SU-DHL-6 (cell line): ENCODE data around the gene KRTAP20-1.

Experiments
- H2AFZ ChIP-seq: fragments of 200-600 bp; sonication (generic); 2 replicates; pipeline ENCODE4 v1.6.1; 2014; ENCODE audit warnings: low read depth, mild to moderate bottlenecking, moderate library complexity, mixed read lengths, antibody characterized with exemption, low read length; ENCODE audit not compliant: severe bottlenecking
- H3F3A ChIP-seq: fragments of 200-600 bp; shearing (Covaris generic); 2 replicates; pipeline ENCODE4 v1.6.0; 2016; ENCODE audit warnings: antibody characterized with exemption, mild to moderate bottlenecking; ENCODE audit not compliant: insufficient read depth
- H3K27ac ChIP-seq: fragments of 200-600 bp; sonication (generic); 2 replicates; pipeline ENCODE4 v1.5.1; 2016; ENCODE audit warnings: low read depth, mild to moderate bottlenecking, low read length, moderate library complexity, mixed read lengths
- H3K27me3 ChIP-seq: fragments of 200-600 bp; sonication (generic), shearing (Covaris generic); 2 replicates; pipeline ENCODE4 v1.6.0; 2014; ENCODE audit warnings: mild to moderate bottlenecking, low read length
- H3K36me3 ChIP-seq: fragments of 200-600 bp; sonication (generic); 2 replicates; pipeline ENCODE4 v1.6.1; 2014; ENCODE audit warnings: mild to moderate bottlenecking, low read length, mixed read lengths
- H3K4me2 ChIP-seq: fragments of 300-600, 200-600 bp; shearing (Covaris generic), sonication (generic); 2 replicates; pipeline ENCODE4 v1.6.0; 2014; ENCODE audit warnings: low read length, low read depth, mild to moderate bottlenecking; ENCODE audit not compliant: poor library complexity, severe bottlenecking
- H3K4me3 ChIP-seq: fragments of 200-600 bp; sonication (generic); 2 replicates; pipeline ENCODE4 v1.5.1; 2014; ENCODE audit warnings: antibody characterized with exemption, low read length, mild to moderate bottlenecking, mixed read lengths; ENCODE audit not compliant: insufficient read depth, poor library complexity, severe bottlenecking
- H3K79me2 ChIP-seq: fragments of 200-600 bp; sonication (generic); 2 replicates; pipeline ENCODE4 v1.6.1; 2014; ENCODE audit warnings: mild to moderate bottlenecking, low read length, moderate library complexity; ENCODE audit not compliant: insufficient read depth
- H3K9ac ChIP-seq: fragments of 200-600 bp; sonication (generic); 2 replicates; pipeline ENCODE4 v1.7.0; 2014; ENCODE audit warnings: mild to moderate bottlenecking, low read length
- H3K9me2 ChIP-seq: fragments of 200-600 bp; sonication (generic); replicated peaks from 2 replicates; pipeline ENCODE4 v1.6.1; 2014; ENCODE audit warnings: low read length; ENCODE audit not compliant: insufficient read depth
- H3K9me3 ChIP-seq: fragments of 200-600 bp; sonication (generic); 2 replicates; pipeline ENCODE4 v1.6.1; 2014; ENCODE audit warnings: low read length, mixed read lengths; ENCODE audit not compliant: insufficient read depth
- H4K20me1 ChIP-seq: fragments of 200-600 bp; sonication (generic); 2 replicates; pipeline ENCODE4 v1.6.1; 2014; ENCODE audit warnings: low read depth, mild to moderate bottlenecking, antibody characterized with exemption, low read length, moderate library complexity, mixed read lengths
- EZH2phosphoT487 ChIP-seq: fragments of 200-600 bp; sonication (generic), shearing (Covaris generic); conservative IDR thresholded peaks from 2 replicates; pipeline ENCODE4 v1.6.1; 2018; ENCODE audit warnings: mild to moderate bottlenecking, antibody characterized with exemption, low read length, moderate library complexity, mixed read lengths
- TF ChIP-seq, protein P1 (sequence below): fragments of 200-600 bp; sonication (generic); IDR thresholded peaks from one replicate; pipeline ENCODE4 v1.5.1; 2017; ENCODE audit warnings: antibody characterized with exemption, mild to moderate bottlenecking, low read length, moderate library complexity; ENCODE audit not compliant: insufficient read depth, poor library complexity, severe bottlenecking

The KRTAP20-1 gene

DNA sequence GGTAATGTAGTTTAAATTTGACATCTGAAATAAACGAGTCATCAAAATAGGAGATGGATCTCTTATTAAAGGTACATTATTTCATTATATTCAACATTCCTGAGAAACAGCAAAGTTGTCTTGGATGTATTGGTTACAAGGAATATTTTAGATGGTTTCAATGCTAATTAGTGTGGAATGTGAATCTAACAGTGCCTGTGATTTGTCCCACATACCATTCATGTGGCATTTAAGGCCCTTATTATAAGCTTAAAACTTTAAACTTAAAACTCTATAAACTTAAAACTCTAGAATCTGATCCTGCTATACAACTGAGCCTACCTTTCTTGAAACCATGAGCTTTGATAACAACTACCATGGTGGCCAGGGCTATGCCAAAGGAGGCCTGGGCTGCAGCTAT lies 15.4 kb upstream of the KRTAP20-1 start, which contains the start of gene KRTAP22-1:
KRTAP22-1 (plus strand) TSS at position 301 of the 400 bp plus-strand sequence.
- no peak within 1 kb of the TSS for H2AFZ ChIP-seq
- H3K27ac ChIP-seq: no peak within 1 kb of the TSS
- no peaks in the 10 kb centered on the region for H3K36me3 ChIP-seq
- no peaks in the 10 kb centered on the region for H4K20me1 ChIP-seq
- no peak within 1 kb of the TSS for H3K4me2 ChIP-seq
- no peaks in the 10 kb centered on the region for H3K27me3 ChIP-seq
- H3K9me3 ChIP-seq: no peaks in the 10 kb centered on the region
- TF ChIP-seq, protein P1, sequence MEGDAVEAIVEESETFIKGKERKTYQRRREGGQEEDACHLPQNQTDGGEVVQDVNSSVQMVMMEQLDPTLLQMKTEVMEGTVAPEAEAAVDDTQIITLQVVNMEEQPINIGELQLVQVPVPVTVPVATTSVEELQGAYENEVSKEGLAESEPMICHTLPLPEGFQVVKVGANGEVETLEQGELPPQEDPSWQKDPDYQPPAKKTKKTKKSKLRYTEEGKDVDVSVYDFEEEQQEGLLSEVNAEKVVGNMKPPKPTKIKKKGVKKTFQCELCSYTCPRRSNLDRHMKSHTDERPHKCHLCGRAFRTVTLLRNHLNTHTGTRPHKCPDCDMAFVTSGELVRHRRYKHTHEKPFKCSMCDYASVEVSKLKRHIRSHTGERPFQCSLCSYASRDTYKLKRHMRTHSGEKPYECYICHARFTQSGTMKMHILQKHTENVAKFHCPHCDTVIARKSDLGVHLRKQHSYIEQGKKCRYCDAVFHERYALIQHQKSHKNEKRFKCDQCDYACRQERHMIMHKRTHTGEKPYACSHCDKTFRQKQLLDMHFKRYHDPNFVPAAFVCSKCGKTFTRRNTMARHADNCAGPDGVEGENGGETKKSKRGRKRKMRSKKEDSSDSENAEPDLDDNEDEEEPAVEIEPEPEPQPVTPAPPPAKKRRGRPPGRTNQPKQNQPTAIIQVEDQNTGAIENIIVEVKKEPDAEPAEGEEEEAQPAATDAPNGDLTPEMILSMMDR: no peak
- no peak for TF ChIP-seq EZH2phosphoT487
- H3K9me2 ChIP-seq: no peaks in the 10 kb centered on the region
- H3F3A ChIP-seq: no peaks in the 10 kb centered on the region
- no peak within 1 kb of the TSS for H3K4me3 ChIP-seq
- no peak within 1 kb of the TSS for H3K9ac ChIP-seq
- H3K79me2 ChIP-seq: no peaks in the 10 kb centered on the region

- no peak for TF ChIP-seq EZH2phosphoT487
- TF ChIP-seq, protein P1: no peak
- Histone ChIP-seq H3K9ac (no peak overlapping the region), H3K79me2 (no peaks in the 10 kb centered on the region), H3K9me2 (no peaks in the 10 kb centered on the region), H3F3A (no peaks in the 10 kb centered on the region), H3K27me3 (no peaks in the 10 kb centered on the region), H3K4me3 (no peak overlapping the region), H3K36me3 (no peaks in the 10 kb centered on the region), H3K27ac (no peak overlapping the region), H3K4me2 (no peak overlapping the region), H2AFZ (no peak overlapping the region), H3K9me3 (no peaks in the 10 kb centered on the region), H4K20me1 (no peaks in the 10 kb centered on the region)
These were observed 10.3 kb upstream of the KRTAP20-1 start for GRCh38 chr21:30605968-30606367.

- no peak overlapping the region for H3K27ac ChIP-seq
- H3K4me3 ChIP-seq: no peak overlapping the region
- H3K36me3 ChIP-seq: peaks cover 2% of the 10 kb centered on the region; the same call in 1 of the 2 replicates
- no peaks in the 10 kb centered on the region for H3K9me2 ChIP-seq
- no peaks in the 10 kb centered on the region for H3F3A ChIP-seq
- H2AFZ ChIP-seq: no peak overlapping the region
- TF ChIP-seq, protein P1: no peak
- no peak for TF ChIP-seq EZH2phosphoT487
- H3K9me3 ChIP-seq: no peaks in the 10 kb centered on the region
- no peaks in the 10 kb centered on the region for H3K79me2 ChIP-seq
- no peak overlapping the region for H3K4me2 ChIP-seq
- H3K27me3 ChIP-seq: no peaks in the 10 kb centered on the region
- no peaks in the 10 kb centered on the region for H4K20me1 ChIP-seq
- no peak overlapping the region for H3K9ac ChIP-seq
These were observed 4.1 kb upstream of the KRTAP20-1 start for GRCh38 chr21:30612132-30612531.
